NCI-H526 treated with DMSO at 0.1 percent for 48 hours (cell line): ENCODE data around the gene CENATAC.
A peak's percentile ranks its signal among the peaks of the same experiment; 100 is the strongest.
"Not testable (repeated sequence)": the region's sequence is repeated elsewhere in the genome, so short reads cannot be mapped to it uniquely, and the experiment has no call there.

Source experiments
- DNase-seq: peaks from one replicate; lab custom pipeline; 2025; lab: John Stamatoyannopoulos, UW

CENATAC gene

GRCh38 chr11:118996926-118997626 lies 862 bp upstream of the CENATAC start:
- DNase-seq = no peak

GRCh38 chr11:118998388-118998717 lies 415 bp downstream of the CENATAC start:
- peak; percentile 66 for DNase-seq

GRCh38 chr11:118998822-118999221 lies 884 bp downstream of the CENATAC start:
- DNase-seq = no peak

GRCh38 chr11:119000906-119001305 lies 3.0 kb downstream of the CENATAC start:
- no peak for DNase-seq

GRCh38 chr11:119006656-119007055 lies 8.7 kb downstream of the CENATAC start:
- DNase-seq = no peak

GRCh38 chr11:119011476-119012053 lies 13.6 kb downstream of the CENATAC start:
- no peak for DNase-seq

GRCh38 chr11:119012629-119013170 lies 14.8 kb downstream of the CENATAC start:
- no peak for DNase-seq

GRCh38 chr11:119014209-119014924 lies 16.4 kb downstream of the CENATAC start:
- no peak for DNase-seq

- no peak for DNase-seq
Observed at GRCh38 chr11:119015054-119015611, 17.2 kb downstream of the CENATAC start.

GRCh38 chr11:119016216-119017009 lies 18.5 kb downstream of the CENATAC start:
- no peak for DNase-seq

- DNase-seq = not testable (repeated sequence)
Observed at GRCh38 chr11:119017377-119017776, 19.4 kb downstream of the CENATAC start.

GRCh38 chr11:119018074-119018938 lies 20.4 kb downstream of the CENATAC start, which contains the start of the genes RPS25 and TRAPPC4:
Gene RPS25, minus strand, starts transcription at chr11:119018343. Its CDS starts 59 bp downstream, at chr11:119018284.
Gene TRAPPC4, plus strand, starts transcription at chr11:119018766. Its CDS starts 30 bp downstream, at chr11:119018796.
- peak; percentile 100 for DNase-seq

GRCh38 chr11:119019996-119020395 lies 22.1 kb downstream of the CENATAC start:
- no peak for DNase-seq

- DNase-seq = no peak
Observed at GRCh38 chr11:119021631-119022030, 23.7 kb downstream of the CENATAC start.

GRCh38 chr11:119023741-119024140 lies 25.8 kb downstream of the CENATAC start:
- DNase-seq = no peak

- DNase-seq = no peak
Observed at GRCh38 chr11:119024430-119025098, 26.6 kb downstream of the CENATAC start.

GRCh38 chr11:119025099-119025473 lies 27.1 kb downstream of the CENATAC start:
- no peak for DNase-seq

- no peak for DNase-seq
Observed at GRCh38 chr11:119025541-119025940, 27.6 kb downstream of the CENATAC start.

- DNase-seq = no peak
Observed at GRCh38 chr11:119025978-119026766, 28.2 kb downstream of the CENATAC start.
